PC-3 (cell line): ENCODE data around the gene UBTF.

Source experiments
- EZH2 ChIP-seq: fragments of 300-600 bp; sonication (generic); IDR thresholded peaks from one replicate; pipeline ENCODE4 v1.6.1; 2017; ENCODE audit warnings: antibody characterized with exemption, mild to moderate bottlenecking, low read length; ENCODE audit not compliant: unreplicated experiment
- EZH2phosphoT487 ChIP-seq: fragments of 300-600 bp; sonication (generic); IDR thresholded peaks from 2 replicates; pipeline ENCODE4 v1.6.1; 2018; ENCODE audit warnings: mild to moderate bottlenecking, antibody characterized with exemption, low read length, borderline replicate concordance
- TF ChIP-seq, protein P1 (sequence below): fragments of 300-600 bp; sonication (generic); conservative IDR thresholded peaks from 2 replicates; pipeline ENCODE4 v1.5.1; 2017; ENCODE audit warnings: antibody characterized with exemption, low read depth, mild to moderate bottlenecking, low read length

DNA sequence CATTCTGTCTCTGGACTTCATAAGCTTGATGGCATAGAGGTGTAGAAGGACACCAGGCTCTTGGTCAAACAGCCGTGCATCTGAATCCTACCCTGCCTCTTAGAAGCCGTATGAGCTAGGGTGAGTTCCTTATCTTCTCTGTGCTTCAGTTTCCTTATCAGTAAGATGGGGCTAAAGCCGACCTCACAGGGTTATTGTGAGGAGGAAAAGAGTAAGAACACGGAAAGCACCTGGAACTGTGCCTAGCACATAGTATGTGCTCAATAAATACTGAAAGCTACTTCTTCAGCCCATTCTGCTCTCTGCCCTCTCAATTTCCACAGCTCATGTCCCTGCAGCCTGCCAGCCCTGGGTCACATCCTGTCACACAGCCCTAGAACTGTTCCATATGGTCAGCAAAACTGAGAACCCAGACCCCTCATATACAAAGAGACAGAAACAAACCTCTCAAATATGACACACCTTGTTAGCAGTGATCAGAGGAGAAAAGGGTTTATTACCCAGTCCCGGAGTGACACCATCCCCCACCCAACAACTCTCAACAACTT is 17.0 kb upstream of the UBTF start:
- TF ChIP-seq, protein P1, sequence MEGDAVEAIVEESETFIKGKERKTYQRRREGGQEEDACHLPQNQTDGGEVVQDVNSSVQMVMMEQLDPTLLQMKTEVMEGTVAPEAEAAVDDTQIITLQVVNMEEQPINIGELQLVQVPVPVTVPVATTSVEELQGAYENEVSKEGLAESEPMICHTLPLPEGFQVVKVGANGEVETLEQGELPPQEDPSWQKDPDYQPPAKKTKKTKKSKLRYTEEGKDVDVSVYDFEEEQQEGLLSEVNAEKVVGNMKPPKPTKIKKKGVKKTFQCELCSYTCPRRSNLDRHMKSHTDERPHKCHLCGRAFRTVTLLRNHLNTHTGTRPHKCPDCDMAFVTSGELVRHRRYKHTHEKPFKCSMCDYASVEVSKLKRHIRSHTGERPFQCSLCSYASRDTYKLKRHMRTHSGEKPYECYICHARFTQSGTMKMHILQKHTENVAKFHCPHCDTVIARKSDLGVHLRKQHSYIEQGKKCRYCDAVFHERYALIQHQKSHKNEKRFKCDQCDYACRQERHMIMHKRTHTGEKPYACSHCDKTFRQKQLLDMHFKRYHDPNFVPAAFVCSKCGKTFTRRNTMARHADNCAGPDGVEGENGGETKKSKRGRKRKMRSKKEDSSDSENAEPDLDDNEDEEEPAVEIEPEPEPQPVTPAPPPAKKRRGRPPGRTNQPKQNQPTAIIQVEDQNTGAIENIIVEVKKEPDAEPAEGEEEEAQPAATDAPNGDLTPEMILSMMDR: no peak
- TF ChIP-seq EZH2 (no peak), EZH2phosphoT487 (no peak)
